Stimulated activated CD8-positive, alpha-beta memory T cell treated with anti-CD3 and anti-CD28 coated beads, Interleukin-7, amount 100 ng/mL, for 4 hours (primary cell): ENCODE data around the gene VIPR1.

Experiments used
- DNase-seq, 2 donors: peaks; one replicate each; pipeline ENCODE4 v3.0.0-alpha.2; 2020; ENCODE audit warnings: low read depth in 2 of 2

VIPR1 gene

DNA sequence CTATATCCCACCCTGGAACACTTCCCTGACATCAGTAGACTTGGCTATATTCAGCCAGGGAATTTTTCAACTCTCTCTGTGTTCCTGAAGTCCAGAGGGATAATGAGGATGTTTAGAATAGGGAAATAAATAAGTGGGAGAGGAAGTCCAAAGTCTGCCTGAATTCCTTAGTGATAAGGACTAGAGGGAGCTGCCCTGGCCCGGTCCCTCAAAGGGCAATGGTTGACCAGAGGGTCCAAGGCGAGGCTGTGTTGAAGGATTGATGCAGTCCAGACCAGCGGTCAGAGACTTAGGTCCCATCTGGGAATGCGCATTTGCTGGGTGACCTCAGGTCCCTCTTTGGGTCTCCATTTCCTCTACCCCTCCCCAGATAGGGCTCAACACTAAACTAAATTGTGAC, 7.9 kb downstream of the VIPR1 start:
- no peak for DNase-seq

DNA sequence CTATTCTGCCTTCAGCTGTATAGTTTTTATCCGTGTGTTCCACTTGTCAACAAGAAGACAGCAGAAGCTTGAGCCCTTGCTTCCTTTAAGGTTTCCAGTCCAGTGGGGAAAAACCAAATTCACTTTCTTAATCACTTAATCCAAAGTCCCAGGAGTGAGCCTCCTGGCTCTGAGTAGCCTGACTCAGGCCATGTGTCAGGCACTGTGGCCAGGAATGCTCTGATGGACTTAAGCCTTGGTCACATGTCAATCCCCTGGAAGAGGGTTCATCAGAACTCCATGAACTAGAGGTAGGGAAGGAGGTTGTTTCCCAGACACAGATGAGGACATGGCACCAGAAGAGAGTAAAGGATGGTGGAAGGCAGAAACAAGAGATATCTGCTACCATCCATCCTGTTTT, 8.8 kb downstream of the VIPR1 start:
- DNase-seq = no peak

DNA sequence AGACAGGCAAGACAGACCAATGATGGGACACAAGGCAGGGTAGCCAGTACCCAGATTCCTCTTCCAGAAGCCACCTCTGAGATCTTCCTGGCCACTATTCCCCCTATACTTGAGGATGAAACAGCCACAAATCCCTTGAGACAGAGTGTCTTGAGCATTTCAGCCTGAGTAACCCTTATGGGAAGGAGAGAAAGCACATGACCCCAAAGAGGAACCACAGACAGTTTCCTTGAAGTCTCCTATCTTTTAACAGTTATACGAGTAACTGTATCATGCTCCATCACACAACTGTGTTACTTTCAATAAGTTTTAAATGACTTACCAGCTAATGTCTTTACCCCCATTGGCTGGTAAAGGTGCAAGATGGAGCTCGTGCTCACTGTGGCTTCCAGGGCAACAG, 9.3 kb downstream of the VIPR1 start:
- no peak for DNase-seq

DNA sequence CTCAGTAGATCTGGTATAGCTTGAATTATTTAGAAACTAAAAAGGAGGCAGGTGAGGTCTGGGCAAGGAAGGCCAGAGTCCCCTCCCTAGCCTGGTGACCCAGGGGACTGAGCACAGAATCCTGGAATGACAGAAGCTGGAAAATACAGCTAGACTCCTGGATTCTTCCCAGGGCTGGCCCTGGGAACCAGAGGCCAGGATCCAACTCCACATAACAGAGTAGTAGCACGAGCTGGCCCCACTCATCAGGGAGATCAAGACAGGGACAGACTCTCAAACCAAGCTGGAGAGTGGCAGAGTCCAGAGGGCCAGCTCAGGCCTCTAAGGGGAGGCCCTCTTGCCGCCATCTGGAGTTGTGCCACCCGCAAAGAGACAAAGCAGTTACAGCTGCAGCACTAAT, 10.7 kb downstream of the VIPR1 start:
- DNase-seq = no peak

DNA sequence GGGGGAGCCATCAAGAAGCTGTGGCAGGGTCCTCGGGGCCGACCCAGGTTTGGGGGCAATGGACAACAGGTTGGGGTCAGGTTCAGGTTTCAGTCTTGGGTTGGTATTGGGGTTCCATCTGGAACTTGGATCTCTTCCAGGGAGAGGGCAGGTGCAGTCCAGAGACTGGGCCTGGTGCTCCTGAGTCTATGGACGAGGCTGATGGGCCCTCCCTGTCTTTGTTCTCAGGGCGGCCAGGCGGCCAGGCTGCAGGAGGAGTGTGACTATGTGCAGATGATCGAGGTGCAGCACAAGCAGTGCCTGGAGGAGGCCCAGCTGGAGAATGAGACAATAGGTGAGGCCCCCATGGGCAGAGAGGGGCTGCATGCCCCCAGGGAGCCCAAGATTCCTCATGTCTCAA, 11.1 kb downstream of the VIPR1 start:
- no peak for DNase-seq

DNA sequence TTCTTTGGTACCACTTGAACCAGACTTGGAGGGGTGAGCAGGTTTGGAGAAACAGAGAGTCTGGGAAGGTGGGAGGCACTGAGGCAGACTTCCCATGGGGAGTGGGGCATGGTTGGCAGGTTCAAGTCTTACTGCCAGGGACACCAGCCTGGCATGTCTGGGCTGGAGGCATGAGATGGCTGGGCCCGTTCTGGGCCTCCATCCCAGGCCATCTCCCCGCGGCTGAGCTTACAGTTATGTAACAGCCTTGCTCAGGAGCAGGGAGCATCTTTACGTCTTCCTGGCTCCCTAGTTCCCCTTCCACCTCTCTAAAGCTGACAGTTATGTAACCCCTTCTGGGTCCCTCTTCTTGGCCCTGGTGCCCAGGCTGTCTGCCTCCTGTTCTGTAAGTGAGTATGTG, 12.4 kb downstream of the VIPR1 start:
- DNase-seq = no peak

DNA sequence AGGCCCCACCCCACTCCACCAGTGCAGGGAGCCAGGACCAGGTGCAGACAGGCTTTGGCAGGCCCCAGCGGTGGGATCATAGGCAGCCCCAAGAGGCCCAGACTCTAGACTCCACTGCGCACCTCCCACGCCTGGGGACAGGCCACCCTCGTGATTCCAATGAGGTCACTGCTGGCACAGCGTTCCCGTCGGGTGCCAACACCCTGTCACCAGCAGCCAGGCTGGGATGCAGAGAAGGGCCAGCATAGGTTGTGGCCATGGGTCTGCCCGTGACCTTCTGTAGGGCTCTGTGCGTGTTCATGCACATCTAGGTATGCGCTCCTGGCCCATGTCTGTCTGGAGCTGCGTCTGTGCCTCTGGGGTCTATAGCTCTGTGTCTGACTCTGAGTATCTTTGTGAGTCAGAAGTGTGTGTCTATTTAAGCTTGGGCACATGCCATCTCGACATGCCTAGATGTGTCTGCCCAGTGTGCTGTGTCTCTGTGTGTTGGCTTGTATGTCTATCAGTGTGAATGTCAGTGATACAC, 13.0 kb downstream of the VIPR1 start:
- DNase-seq = no peak

DNA sequence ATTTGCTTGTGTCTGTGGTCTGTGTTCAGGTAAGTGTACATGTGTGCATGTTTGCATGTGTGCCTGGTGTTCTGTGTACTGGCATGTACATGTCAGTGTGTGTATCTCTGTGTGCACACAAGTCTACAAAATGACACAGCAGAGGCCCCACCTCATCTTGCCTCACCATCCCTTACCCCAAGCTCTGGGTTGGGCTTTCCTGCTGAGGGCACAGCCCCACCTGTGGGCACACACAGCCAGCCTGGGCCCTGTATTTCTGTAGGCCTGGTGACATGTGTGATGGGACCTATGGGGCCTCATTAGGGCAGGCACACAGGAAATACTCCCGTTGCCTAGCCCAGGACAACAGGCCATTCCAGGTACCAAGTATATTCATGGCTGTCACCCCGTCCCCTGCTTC, 13.5 kb downstream of the VIPR1 start:
- no peak for DNase-seq

DNA sequence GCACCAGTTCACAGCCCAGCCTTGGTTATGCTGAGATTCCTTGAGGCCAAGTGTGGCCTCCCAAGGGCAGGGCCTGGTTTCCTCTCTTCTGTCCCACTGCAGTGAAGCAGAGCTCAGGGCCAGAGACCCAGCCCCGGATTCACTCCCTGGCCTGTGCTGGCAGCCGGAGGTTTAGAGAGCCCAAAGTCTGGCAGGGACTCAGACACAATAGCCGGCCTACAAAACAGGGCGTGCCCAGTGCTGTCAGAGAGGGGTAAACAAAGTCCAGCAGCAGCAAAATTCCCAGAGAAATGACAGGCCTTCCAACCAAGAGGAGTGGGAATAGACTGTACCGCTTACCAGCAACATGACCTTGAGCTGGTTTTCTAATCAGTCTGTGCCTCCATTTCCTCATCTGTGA, 14.0 kb downstream of the VIPR1 start:
- DNase-seq = no peak

DNA sequence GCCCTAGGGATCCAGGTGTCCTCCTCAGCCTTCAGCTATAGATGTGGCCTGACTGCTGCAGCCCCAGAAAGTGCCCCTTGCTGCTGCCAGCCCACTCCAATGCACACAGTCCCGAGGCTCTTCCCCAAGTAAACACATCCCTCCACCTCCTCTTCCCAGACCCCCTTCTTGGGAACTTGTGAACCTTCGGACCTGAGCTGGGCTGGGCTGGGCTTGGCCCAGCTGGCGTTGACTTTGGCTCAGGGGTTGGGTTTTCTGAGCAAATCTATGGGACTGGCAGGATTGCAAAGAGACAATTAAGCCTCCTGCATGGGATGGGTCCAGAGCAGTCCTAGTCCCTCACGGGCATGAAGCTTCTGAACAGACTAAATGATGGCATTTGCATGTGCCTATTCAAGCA, 14.7 kb downstream of the VIPR1 start:
- no peak for DNase-seq

DNA sequence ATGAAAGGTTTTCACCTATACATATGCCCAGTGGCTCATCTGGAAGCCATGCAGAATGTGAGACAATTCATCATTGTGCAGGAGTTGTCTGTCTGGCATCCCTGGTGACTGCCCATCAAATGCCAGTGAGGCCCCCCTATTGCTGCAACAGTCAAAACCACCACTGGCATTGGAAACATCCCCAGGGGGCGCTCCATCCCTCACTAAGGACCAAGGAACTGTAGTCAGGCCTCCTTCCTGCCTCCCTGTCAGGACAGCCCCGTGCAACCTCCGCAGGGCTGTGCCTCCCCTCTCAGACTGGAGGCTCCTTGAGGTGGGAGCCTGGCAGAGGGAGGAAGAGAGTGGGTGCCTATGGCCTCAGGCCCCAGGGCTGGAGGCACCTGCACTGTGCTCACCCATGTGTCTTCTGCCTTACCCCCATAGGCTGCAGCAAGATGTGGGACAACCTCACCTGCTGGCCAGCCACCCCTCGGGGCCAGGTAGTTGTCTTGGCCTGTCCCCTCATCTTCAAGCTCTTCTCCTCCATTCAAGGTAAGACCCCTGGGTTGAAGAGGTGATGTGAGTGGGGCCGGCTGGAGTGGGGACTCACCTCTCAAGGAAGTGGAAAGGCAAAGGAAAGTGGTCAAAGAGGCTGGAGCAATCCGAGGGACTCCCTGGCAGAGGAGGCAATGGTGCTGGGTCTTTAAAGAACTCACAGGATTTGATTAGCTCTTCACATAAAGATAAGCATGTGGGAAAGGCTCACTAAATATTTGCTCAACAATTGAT, 16.5 kb downstream of the VIPR1 start:
- no peak for DNase-seq

DNA sequence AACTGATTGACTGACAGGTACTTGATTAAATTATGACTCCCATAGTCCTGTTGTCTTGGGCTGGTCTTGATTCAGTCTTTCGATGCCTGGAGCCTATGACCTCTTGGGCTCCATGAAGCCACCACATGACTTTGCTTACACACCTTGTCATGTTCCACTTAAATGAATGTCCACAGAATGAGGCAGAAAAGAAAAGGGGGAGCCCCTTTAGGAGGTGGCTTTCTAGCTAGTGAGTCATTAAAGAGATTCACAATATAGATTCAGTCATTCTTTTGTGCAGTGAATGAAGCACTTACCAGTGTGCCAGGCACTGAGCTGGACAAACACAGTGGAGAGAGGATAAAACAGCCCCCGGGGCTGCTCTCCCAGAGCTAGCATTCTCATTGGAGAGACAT, 17.1 kb downstream of the VIPR1 start:
- no peak for DNase-seq

DNA sequence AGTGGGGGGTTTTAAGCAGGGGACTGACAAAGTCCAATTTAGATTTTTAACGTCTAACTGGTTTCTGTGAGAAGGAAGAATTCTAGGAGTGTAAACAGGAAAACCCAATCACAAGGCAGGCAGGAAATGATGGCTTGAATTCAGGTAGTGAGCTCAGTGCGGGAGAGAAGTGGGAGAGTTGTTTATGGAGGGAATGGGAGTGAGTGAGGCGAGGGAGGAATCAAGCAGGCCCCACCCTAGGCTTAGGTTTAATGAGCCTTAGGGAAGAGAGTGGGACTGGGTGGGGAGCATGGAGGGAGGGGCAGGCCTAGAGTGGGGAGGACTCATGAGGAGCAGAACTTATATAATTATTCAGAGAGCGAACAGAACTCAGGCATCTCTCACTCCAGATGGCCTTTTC, 17.9 kb downstream of the VIPR1 start:
- no peak for DNase-seq

DNA sequence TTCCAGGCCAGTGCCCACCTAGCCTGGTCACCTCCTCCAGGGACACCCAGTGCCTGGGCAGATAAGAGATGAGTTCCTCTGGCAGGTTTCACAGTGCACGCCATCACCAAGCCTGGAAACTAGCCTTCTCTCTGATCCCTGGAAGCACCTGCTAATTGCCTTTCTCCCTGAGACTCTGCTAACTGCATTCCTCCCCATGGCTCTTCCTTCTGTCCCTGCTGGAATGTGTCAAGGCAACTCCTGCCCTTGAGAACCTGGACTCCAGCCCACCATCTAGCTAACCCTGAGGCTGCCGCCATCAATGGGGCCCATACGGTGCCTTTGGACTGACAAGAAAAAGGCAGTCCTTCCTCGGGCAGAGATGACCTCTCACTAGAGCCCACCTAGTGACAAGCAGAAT, 18.5 kb downstream of the VIPR1 start:
- DNase-seq = no peak

DNA sequence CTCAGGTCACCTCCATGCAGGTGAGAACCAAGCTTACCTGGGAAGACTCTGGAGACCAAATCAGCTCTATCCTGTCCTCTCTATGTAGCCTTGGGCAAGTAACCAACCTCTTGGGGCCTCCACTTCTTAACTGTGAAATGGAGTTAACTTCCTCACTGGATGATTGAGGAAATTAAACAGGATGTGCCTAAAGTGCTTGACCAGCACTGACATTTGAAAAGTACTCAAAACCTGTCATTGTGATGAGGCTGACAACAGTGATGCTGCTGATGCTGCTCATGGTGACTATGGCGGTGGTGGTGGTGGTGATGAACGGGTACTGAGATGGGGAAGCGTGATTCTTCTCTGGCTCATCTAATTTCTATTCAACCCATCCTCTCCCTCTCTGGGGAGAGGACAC, 22.3 kb downstream of the VIPR1 start:
- DNase-seq = no peak

DNA sequence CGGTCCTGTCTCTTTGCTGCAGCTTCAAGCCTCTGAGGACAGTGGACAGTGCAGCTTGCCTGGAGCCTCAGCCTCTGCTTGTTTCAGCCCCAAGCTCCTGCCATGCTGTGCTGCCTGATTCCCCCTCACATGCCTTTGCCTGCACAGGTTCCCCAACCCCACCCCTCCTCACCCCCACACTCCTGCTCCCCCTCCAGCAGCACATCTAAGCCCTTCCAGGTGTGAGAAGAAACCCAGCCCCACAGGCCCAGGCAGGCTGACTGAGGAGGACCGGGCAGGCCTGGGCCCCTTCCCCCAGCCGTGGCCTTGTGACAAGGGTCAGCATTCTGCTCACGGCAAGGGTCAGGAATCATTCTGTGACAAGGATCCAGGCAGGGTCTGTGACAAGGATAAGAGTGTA, 22.8 kb downstream of the VIPR1 start:
- no peak for DNase-seq

DNA sequence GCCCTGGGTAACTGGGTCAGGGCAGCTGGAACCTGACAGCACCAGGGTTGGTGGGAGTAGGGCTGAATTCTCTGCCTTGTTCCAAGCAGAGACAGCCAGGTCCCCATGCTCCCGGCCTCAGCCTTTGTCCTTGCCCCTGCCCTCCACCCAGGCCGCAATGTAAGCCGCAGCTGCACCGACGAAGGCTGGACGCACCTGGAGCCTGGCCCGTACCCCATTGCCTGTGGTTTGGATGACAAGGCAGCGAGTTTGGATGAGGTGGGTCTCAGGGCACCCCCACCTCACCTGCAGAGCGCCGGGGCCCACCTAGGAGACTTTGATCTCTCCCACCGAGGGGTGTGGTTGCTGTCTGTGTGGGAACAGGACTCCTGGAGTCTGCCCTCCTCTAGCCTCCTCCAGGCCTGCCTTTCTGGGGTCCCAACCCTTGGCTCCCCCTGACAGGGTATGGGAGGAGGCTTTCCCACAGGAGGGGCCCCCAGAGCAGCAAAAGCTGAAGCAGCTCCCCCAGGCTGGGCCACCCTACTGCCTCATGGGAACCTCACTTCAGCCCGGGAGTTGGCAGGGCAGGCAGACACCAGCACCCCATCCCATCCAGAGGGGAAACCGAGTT, 23.4 kb downstream of the VIPR1 start:
- DNase-seq = no peak

DNA sequence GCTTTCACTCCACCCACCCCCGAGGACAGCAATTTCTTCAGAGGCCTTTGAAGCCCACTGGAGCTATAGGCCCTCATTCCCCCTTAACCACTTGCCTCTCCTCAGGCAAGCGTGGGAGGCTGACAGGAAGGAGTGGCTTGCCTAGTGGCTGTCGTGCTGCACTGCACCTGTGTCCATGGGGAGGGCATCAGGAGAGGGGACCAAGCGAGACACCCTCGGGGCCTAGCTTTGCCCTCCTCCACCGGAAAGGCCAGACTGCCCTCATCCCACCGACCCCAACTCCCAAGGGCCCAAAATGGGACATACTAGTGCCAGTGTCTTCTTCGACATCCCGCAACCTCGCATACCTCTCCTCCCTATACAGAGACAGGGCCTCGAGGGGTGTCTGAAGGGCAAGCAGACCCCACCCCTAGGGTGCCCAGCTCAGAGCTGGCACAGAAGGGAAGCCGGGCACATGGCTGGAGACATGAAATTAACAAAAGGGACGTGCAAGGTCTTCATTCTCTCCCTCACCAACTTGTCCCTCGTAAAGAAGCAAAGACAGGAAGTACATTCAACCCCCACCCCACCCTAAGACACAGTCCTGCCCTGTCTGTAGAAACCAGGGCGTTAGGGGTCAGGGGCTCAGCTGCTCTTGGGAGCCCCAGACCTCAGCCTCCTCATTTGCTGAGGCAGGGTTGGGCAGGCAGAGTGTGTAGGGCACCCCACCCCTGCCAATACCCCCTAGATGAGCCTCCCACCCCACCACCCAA, 24.3 kb downstream of the VIPR1 start:
- peak; percentile 16 to 29 for DNase-seq

DNA sequence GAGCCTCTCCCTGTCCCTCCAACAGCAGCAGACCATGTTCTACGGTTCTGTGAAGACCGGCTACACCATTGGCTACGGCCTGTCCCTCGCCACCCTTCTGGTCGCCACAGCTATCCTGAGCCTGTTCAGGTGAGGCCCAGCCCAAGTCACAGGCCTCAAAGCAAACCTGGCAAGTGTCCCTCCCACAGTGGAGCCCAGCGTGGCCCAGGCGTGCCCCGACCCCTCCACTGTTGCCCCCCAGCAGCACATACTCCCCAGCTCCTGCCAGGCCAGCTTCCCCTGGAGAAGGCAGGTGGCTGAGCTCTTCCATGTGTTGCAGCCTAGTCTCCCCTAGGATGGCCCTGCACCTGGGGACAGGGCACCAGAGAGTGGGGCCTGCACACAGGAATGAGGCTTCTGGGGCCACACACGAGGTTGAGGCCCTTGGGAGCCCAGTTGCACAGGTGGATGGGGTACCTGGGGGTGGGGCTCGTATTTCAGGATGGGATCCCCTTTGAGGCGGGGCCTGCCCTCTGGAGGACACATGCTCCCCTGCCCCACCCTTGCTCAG, 25.0 kb downstream of the VIPR1 start:
- no peak for DNase-seq

DNA sequence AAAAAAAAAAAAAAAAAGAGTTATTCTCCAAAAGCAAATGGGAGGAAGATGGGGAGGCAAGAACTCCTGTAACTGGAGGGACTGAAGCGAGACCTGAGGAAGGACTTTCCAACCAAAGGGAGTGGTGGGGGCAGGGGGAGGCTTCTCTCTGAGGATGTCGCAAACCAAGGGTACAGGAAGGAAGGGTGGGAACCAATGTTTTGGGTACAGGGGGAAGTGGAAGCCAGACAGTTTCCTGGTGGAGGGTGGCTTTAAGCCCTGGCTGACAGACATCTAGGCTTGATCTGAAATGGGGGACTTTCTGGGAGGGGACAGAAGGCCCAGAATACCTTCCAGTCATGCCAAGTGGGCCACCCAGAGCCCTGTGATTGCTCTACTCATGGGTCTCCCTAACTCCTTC, 27.0 kb downstream of the VIPR1 start:
- no peak for DNase-seq

DNA sequence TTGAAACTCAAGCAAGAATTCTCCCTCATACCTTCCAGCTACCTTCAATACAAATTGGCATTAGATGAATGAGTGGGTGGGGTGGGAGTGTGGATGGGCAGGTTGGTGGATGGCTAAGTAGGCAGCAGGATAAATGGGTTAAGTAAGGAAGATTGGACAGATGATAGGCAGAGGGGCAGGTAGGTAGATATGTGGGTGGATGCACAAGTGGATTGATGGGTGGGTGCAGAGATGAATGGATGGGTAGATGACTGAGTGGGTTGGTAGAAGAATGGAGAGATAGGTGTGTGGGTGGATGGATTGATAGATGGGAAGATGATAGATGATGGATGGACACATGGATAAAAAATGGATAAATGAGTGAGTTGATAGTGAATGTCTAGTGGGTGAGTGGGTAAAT, 27.6 kb downstream of the VIPR1 start:
- no peak for DNase-seq

DNA sequence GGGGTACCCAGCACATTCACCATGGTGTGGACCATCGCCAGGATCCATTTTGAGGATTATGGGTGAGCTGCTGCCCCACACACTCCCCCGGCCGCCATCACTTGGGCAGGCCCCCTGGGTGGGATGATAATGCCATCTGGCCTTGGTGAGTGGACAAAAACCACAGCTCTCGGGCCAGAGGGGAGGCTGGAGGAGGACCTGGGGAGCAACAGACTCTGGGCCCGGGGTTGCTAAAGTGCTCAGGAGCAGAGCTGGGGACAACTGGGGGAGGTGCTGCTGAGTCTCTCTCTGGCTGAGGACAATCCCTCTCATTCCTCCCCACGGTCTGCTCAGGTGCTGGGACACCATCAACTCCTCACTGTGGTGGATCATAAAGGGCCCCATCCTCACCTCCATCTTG, 29.0 kb downstream of the VIPR1 start:
- DNase-seq = no peak

DNA sequence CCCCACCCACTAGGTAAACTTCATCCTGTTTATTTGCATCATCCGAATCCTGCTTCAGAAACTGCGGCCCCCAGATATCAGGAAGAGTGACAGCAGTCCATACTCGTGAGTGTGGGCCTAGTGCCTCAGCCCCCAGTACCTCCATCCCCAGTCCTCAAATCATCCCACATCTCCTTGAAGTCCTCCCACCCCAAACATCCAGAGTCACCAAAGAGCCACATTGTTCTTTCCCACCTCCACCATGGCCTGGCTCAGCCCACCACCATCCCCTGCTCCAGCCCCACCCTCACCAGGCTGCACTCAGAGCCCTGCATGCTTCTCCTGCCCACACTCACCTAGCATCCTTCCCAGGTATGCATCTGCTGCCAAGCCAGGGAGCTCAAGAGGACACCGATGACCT, 29.8 kb downstream of the VIPR1 start:
- no peak for DNase-seq
